ENCODE data around the gene RASSF1. TPM values are rescaled to one million over a fixed set of nuclear protein-coding genes. Genes with fewer than 3 reads are reported as not detected.

Gene RASSF1
- total RNA-seq, 1 donor from 2014 or later, result 25.8 TPM

DNA sequence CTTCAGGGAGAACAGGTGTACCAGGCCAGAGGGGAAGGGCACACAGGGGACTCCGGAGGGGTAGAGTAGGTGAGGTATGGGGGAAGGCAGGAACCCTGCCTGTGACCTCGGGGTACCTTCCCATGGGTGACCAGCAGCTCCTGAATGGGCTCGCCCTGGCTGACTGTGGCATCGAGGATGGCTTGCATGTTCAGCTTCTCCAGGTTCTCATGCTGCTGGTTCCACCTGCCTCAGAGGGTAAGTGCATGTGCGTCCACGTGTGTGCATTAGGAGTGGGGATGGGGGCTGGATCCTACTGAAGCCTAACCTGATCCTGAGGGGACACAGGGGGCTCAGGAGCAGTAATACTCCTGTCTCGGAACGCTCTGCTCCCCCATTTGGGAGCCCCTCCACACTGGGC, 4.4 kb upstream of the RASSF1 start:
- no peak for DNase-seq (ENCODE audit: low spot score)

DNA sequence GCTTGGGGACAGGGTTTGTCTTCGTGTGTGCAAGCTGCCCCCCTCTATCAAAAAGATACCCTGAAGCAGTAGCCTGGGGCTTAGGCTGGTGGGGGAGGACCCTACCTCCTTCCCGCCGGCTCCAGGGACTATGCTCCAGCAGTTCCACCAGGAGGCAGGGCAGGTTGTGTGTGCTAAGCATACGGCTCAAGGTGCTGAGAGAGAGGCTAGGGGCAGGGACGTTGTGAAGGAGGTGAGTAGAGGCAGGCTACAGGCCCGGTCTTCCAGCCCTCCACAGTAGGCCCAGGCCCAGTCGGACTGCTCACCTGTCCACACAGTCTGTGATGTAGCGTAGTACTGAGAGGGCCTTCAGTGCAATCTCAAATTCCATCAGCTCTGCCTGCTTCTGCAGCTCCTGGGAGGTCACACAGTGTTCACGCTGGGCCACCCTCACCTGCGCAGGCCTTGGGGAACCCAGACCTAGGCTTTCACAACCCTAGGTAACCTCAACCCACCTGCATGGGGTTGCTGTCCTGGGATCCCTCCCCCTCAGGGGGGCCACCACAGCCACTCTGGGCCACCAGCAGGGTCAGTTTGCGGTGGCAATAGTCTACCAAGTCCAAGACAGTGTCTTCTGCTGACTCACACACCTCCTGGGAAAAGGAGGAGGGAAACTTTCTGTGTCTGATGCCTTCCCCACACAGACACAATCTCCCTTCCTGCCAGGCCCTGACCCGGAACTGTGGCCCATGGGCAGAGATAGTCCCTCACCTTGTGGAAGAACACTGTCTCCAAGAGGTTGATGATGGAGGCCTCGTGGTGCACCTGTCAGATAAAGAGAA, 2.4 kb upstream of the RASSF1 start:
- DNase-seq (ENCODE audit: low spot score), result no peak

- no peak for DNase-seq (ENCODE audit: low spot score)
Observed at GRCh38 chr3:50341996-50342650, 1.5 kb upstream of the RASSF1 start.

DNA sequence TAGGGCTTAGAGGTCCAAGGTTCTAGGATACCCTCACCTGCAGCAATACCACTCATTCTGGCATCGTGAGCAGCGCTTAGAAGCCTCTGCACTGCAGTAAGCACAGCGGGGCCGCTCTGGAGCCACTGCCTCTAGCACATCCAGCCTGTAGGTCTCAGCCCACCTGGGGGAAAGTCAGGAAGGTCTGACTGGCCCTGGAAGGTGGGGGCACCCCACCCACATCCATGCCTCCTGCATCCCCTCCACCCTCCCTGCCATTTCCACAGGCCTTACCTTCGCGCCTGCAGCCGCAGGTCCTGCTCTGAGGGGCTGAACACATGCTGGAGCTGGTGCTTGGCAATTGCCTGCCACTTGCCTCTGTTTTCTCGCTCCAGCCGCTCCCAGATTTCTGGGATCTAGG, 901 bp upstream of the RASSF1 start:
- DNase-seq (ENCODE audit: low spot score), result no peak

GRCh38 chr3:50340147-50340447, 539 bp downstream of the RASSF1 start:
- DNase-seq (ENCODE audit: low spot score), result no peak

GRCh38 chr3:50339485-50340146, 1.0 kb downstream of the RASSF1 start:
- no peak for DNase-seq (ENCODE audit: low spot score)

- no peak for DNase-seq (ENCODE audit: low spot score)
Observed at GRCh38 chr3:50338965-50339364, 1.7 kb downstream of the RASSF1 start.

DNA sequence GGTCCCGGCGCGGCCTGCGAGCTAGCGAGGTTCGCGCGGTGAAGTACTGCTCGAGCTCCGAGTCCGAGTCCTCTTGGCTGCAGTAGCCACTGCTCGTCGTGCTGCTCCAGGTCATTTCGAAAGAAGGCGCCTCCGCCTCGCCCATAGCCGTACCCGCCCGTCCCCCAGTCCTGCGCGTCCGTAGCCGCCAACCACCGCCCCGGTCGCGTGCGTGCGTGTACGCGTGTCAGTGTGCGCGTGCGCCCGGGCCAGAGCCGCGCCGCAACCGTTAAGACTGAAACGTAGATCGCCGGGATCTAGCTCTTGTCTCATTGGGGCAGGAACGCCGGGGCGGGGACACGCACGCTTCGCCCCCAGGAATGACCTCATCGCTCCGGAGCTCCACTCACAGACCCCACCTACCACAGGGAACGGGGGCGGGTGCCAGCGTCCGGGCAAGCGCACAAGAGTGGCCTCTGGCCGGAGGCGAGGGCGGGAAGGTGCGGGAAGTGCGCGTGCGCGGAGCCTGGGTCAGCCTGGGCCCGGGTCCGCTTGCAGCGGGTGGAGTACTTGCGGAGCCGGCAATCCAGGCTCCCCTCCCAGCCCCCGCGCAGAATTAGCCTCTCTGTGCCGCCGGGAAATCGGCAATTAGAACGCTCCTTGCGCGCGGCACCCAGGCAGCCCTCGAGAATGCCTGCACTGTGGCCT, 3.3 kb downstream of the RASSF1 start:
- peak; percentile 100 for DNase-seq (ENCODE audit: low spot score)

DNA sequence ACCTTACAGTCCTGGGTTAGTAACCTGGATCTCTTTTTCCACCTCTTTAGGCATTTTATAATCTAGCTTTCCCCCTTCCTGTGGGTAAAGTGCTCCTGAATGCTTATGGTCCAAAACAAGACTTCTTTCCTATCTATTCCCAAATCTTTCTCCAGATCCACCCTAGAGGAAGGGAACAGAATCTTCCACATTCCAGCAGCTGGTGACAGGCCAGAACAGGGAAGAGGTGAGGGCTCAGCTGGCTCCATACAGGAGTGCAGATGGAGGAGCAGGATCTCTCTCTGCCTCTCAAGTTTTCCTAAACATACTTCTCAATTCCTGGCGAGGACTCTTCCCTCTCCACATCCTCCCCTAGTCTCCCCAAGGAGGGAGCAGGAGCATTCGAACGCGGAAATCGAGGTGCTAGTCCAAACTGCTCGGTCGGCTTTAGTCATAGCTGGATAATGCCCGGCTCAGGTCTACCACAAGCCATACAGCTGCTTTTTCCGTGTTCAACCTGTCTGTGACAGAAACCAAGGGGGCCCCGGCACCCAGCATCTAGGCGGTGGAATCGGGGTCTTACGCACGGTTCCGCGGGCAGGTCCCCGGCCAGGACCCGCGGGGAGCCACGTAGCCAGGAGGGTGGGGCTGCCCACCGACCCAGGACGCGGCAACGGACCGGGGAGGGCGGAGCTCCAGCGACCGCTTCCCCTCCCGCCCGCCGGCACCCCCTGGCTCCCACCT, 4.0 kb downstream of the RASSF1 start:
- DNase-seq (ENCODE audit: low spot score), result no peak

- DNase-seq (ENCODE audit: low spot score), result peak; percentile 63
Observed at GRCh38 chr3:50334339-50335075, 6.1 kb downstream of the RASSF1 start.

DNA sequence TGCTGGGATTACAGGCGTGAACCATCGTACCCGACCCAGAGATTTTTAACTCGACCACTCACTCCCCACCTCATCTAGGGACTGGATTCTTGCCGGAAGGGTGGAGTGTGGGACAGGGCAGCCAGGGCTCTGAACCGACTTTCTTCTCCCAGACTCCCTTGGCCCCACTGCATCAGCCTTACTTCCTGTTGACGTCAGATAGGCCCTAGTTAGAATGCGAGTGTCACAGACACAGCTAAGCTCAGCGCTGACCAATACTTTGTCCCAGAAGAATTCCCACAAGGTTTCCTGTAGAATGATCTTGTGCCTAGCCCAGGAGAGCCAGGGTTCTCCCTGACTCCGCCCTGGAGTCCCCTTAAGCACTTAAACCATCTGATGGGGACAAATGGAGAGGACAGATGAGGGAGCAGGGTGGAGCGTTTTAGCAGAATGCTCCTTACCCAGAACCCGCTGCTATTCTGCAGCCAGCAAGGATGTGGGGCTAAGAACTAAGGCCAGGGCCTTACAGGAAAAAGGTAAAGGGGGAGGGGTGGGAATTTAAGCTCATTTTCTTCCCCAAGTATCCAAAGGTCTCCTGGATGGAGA, 6.8 kb downstream of the RASSF1 start:
- peak; percentile 50 for DNase-seq (ENCODE audit: low spot score)

GRCh38 chr3:50331364-50331907, 9.2 kb downstream of the RASSF1 start:
- DNase-seq (ENCODE audit: low spot score), result no peak

- no peak for DNase-seq (ENCODE audit: low spot score)
Observed at GRCh38 chr3:50330330-50330729, 10.3 kb downstream of the RASSF1 start.

DNA sequence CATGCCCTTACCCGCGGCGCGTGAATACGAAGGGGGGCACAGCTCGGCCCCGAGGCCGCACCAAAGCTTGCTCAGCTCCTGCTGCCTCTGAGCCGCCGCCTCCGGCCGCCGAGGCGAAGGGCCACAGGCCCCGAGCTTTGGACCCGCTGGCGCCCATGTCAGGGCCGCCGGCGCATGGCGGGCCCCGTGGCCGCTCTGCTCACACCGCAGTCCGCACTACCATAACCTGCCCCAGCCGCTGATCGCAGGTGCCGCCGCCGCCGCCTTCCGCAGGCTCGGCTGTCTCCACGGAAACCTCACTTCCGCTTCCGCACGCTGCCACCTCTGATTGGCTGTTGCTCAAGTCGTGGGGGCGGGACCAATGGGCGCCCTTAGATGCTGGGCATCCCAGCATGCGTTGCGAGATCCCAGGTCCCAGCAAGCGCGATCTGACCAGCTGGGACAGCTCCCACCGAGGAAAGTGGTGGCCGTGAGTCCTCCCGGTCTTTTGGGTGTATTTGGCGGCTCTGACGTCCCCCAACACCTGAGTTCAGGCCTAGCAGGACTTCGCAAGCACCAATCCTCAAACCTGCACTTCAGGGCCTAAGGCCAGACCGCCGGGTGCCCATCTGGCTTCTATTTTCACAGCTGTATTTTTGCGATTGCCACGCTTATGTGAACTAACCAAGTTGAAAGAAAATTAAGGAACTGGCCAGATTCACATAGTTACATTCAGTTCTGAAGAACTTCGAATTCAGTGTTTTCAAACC, 12.5 kb downstream of the RASSF1 start, which contains the start of gene TUSC2:
Gene TUSC2 (minus strand): TSS at position 281 of the 749 bp plus-strand sequence. CDS start 124 bp downstream, at position 157.
- peak; percentile 99 for DNase-seq (ENCODE audit: low spot score)

- no peak for DNase-seq (ENCODE audit: low spot score)
Observed at GRCh38 chr3:50327129-50327528, 13.5 kb downstream of the RASSF1 start.

- no peak for DNase-seq (ENCODE audit: low spot score)
Observed at GRCh38 chr3:50326182-50326541, 14.5 kb downstream of the RASSF1 start.

- DNase-seq (ENCODE audit: low spot score), result no peak
Observed at GRCh38 chr3:50325497-50326181, 15.0 kb downstream of the RASSF1 start.

GRCh38 chr3:50325113-50325480, 15.5 kb downstream of the RASSF1 start:
- no peak for DNase-seq (ENCODE audit: low spot score)
